Peyer's patch (tissue), 4 donors: Measurements from ENCODE around the gene CYP4F11.

Source experiments
- CTCF ChIP-seq, 6 experiments: fragments of 450-650 bp in 4 of 6; fragments of 200-600 bp in 2 of 6; sonication (generic) in 1 of 6; IDR thresholded peaks; one replicate each; pipeline ENCODE4 v1.5.1; 2017 to 2019; ENCODE audit warnings: antibody characterized with exemption in 6 of 6, mild to moderate bottlenecking in 3 of 6, moderate library complexity in 1 of 6
- POLR2A ChIP-seq, 2 donors: fragments of 450-650 bp; IDR thresholded peaks; one replicate each; pipeline ENCODE4 v1.5.1; 2017; ENCODE audit warnings: antibody characterized with exemption in 2 of 2, mild to moderate bottlenecking in 2 of 2, moderate library complexity in 2 of 2

DNA sequence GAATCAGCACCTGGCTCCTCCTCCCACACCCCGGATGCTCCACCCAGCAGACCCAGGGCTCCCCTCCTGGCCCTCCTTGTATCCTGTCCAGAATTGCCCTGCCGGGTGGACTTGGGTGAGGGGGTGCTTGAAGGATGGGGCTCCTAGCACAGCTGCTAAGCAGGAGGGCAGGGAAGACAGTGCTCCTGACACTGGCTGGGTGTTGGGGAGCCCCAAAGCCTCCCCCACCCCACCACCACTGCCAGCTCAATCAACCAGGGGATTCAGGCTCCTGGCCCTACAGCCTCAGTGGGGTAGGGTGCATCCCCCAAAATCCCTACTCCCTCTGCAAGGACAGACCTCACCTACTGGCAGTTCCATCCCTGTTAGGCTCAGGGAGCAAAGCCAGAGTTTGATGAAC lies 2.6 kb upstream of the CYP4F11 start:
- TF ChIP-seq CTCF (IDR thresholded peaks at IDR 0.05) (no peak), POLR2A (IDR thresholded peaks at IDR 0.05) (no peak)
